ENCODE results near the gene RPL38.
A peak's percentile ranks its signal among the peaks of the same experiment; 100 is the strongest.

DNA sequence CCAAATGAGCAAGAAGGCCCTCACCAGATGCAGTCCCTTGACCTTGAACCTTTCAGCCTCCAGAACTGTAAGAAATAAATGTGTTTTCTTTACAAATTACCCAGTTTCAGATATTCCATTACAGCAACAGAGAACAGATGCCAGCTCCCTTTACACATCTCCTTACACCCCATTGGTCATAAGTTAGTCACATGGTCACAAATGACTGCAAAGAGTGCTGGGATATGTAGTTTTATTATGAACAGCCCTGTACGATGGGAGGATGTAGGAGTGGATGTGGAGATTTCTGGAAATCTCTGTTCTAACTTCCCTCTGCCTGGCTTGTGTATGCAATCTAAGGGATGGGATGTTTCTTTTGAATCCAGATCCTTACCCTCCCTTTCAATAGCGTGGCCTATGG lies 13.3 kb upstream of the RPL38 start:
- no peak for TF ChIP-seq CTCF (IDR thresholded peaks at IDR 0.05)
- TF ChIP-seq POLR2AphosphoS5 (IDR thresholded peaks at IDR 0.05; ENCODE audit: insufficient read depth in 1 of 2, low read depth in 1 of 2): peak in 1 of 2 donors; percentile 48
